Neural cell (in vitro differentiated cells): ENCODE measurements around the gene TMEFF2. TPM values are rescaled to one million over a fixed set of nuclear protein-coding genes. Genes with fewer than 3 reads are reported as not detected.

Experiments used
- H2AFZ ChIP-seq: fragments of 200-600, 300-800 bp; sonication (generic), shearing (Covaris generic); 2 replicates; pipeline ENCODE4 v1.6.0; 2014; ENCODE audit warnings: low read depth, mild to moderate bottlenecking, antibody characterized with exemption, low read length, moderate library complexity
- H3F3A ChIP-seq: fragments of 200-600 bp; shearing (Covaris generic); 2 replicates; pipeline ENCODE4 v1.6.1; 2016; ENCODE audit warnings: mild to moderate bottlenecking, moderate library complexity, mixed read lengths, antibody characterized with exemption, low read length; ENCODE audit not compliant: insufficient read depth, poor library complexity, severe bottlenecking
- H3K27ac ChIP-seq: fragments of 200-600, 300-800 bp; sonication (generic), shearing (Covaris generic); 2 replicates; pipeline ENCODE4 v1.5.1; 2014; ENCODE audit warnings: mild to moderate bottlenecking, low read length, moderate library complexity
- H3K27me3 ChIP-seq: fragments of 300-800, 200-600 bp; sonication (generic), shearing (Covaris generic); 2 replicates; pipeline ENCODE4 v1.6.0; 2014; ENCODE audit warnings: mild to moderate bottlenecking, low read depth, low read length, moderate library complexity; ENCODE audit not compliant: insufficient read depth
- H3K36me3 ChIP-seq: fragments of 300-800, 200-600 bp; sonication (generic), shearing (Covaris generic); 2 replicates; pipeline ENCODE4 v1.5.1; 2014; ENCODE audit warnings: mild to moderate bottlenecking, antibody characterized with exemption, low read length, moderate library complexity; ENCODE audit not compliant: insufficient read depth
- H3K4me2 ChIP-seq: fragments of 300-800, 200-600 bp; sonication (generic), shearing (Covaris generic); 2 replicates; pipeline ENCODE4 v1.6.0; 2014; ENCODE audit warnings: mild to moderate bottlenecking, low read length
- H3K4me3 ChIP-seq: fragments of 300-800, 200-600 bp; sonication (generic), shearing (Covaris generic); 2 replicates; pipeline ENCODE4 v1.5.1; 2014; ENCODE audit warnings: mild to moderate bottlenecking, low read length, moderate library complexity
- H3K79me2 ChIP-seq: fragments of 200-600 bp; shearing (Covaris generic); replicated peaks from 2 replicates; pipeline ENCODE4 v1.6.0; 2014; ENCODE audit warnings: mild to moderate bottlenecking, low read length, moderate library complexity; ENCODE audit not compliant: insufficient read depth
- H3K9ac ChIP-seq: fragments of 300-800, 200-600 bp; sonication (generic), shearing (Covaris generic); 2 replicates; pipeline ENCODE4 v1.6.1; 2016; ENCODE audit warnings: mild to moderate bottlenecking, low read length, mixed read lengths
- H3K9me2 ChIP-seq: fragments of 200-600 bp; shearing (Covaris generic); 2 replicates; pipeline ENCODE4 v1.6.1; 2016; ENCODE audit warnings: mild to moderate bottlenecking, low read length, mixed read lengths; ENCODE audit not compliant: insufficient read depth
- H3K9me3 ChIP-seq: fragments of 200-600, 300-800 bp; sonication (generic), shearing (Covaris generic); 2 replicates; pipeline ENCODE4 v1.6.1; 2016; ENCODE audit warnings: mild to moderate bottlenecking, mixed run types, low read length, moderate library complexity, mixed read lengths
- H4K20me1 ChIP-seq: fragments of 200-600 bp; shearing (Covaris generic); 2 replicates; pipeline ENCODE4 v1.6.1; 2016; ENCODE audit warnings: mild to moderate bottlenecking, mixed run types; ENCODE audit not compliant: insufficient read depth
- CTCF ChIP-seq: fragments of 450-650 bp; IDR thresholded peaks from 2 replicates; pipeline ENCODE4 v1.5.1; 2014; ENCODE audit warnings: antibody characterized with exemption, mild to moderate bottlenecking, moderate library complexity; ENCODE audit not compliant: poor library complexity, severe bottlenecking
- EP300 ChIP-seq: fragments of 450-650 bp; conservative IDR thresholded peaks from 2 replicates; pipeline ENCODE4 v1.6.1; 2014; ENCODE audit warnings: antibody characterized with exemption, mild to moderate bottlenecking, moderate library complexity; ENCODE audit not compliant: poor library complexity, severe bottlenecking
- EZH2 ChIP-seq: fragments of 200-600, 300-800 bp; shearing (Covaris generic), sonication (generic); IDR thresholded peaks from 2 replicates; pipeline ENCODE4 v1.6.1; 2014; ENCODE audit warnings: antibody characterized with exemption, low read length, borderline replicate concordance, mild to moderate bottlenecking; ENCODE audit not compliant: insufficient read depth, poor library complexity, severe bottlenecking
- MXI1 ChIP-seq: fragments of 450-650 bp; conservative IDR thresholded peaks from 2 replicates; pipeline ENCODE4 v1.6.1; 2014; ENCODE audit warnings: antibody characterized with exemption, mild to moderate bottlenecking; ENCODE audit not compliant: poor library complexity, severe bottlenecking
- POLR2AphosphoS5 ChIP-seq: IDR thresholded peaks from 2 replicates; pipeline ENCODE4 v1.6.1; 2012
- RAD21 ChIP-seq: fragments of 450-650 bp; conservative IDR thresholded peaks from 2 replicates; pipeline ENCODE4 v1.6.1; 2014; ENCODE audit warnings: antibody characterized with exemption, mild to moderate bottlenecking, moderate library complexity
- REST ChIP-seq: IDR thresholded peaks from 2 replicates; pipeline ENCODE4 v1.6.1; 2012; ENCODE audit warnings: borderline replicate concordance
- SMC3 ChIP-seq: fragments of 450-650 bp; conservative IDR thresholded peaks from 2 replicates; pipeline ENCODE4 v1.6.1; 2014; ENCODE audit warnings: antibody characterized with exemption, mild to moderate bottlenecking, moderate library complexity; ENCODE audit not compliant: poor library complexity
- TAF1 ChIP-seq: IDR thresholded peaks from 2 replicates; pipeline ENCODE4 v1.6.1; 2012; ENCODE audit warnings: low read depth
- polyA plus RNA-seq: library from polyadenylated mRNA; depleted of rRNA; stranded (reverse); fragments of >200 nt; gene quantifications from 2 replicates; pipeline ENCODE4 v1.2.3, GENCODE V29; 2014

TMEFF2 gene
- polyA plus RNA-seq, 1 donor from 2014 or later = 24.6 TPM

GRCh38 chr2:192228685-192229084, 34.0 kb upstream of the TMEFF2 start:
- no peak overlapping the region for H3K9ac ChIP-seq
- H3K36me3 ChIP-seq = no peaks in the 10 kb centered on the region
- no peaks in the 10 kb centered on the region for H3K9me2 ChIP-seq
- H3K79me2 ChIP-seq = no peaks in the 10 kb centered on the region
- no peaks in the 10 kb centered on the region for H4K20me1 ChIP-seq
- no peaks in the 10 kb centered on the region for H3K9me3 ChIP-seq
- TF ChIP-seq SMC3 = no peak
- no peak for TF ChIP-seq EP300
- TF ChIP-seq EZH2 = no peak
- no peak for TF ChIP-seq MXI1
- no peak for TF ChIP-seq REST
- TF ChIP-seq POLR2AphosphoS5 = no peak
- no peak for TF ChIP-seq CTCF
- TF ChIP-seq TAF1 = no peak
- H3K27me3 ChIP-seq = no peaks in the 10 kb centered on the region
- no peak overlapping the region for H3K4me3 ChIP-seq
- no peaks in the 10 kb centered on the region for H3F3A ChIP-seq
- no peak overlapping the region for H3K4me2 ChIP-seq
- no peak overlapping the region for H3K27ac ChIP-seq
- no peak overlapping the region for H2AFZ ChIP-seq

GRCh38 chr2:192218970-192219369, 24.2 kb upstream of the TMEFF2 start:
- Histone ChIP-seq H3K4me3 (no peak overlapping the region), H3K27ac (no peak overlapping the region)

More at GRCh38 chr2:192218970-192219369, 24.2 kb upstream of the TMEFF2 start:
- H3K9ac ChIP-seq = no peak overlapping the region
- no peaks in the 10 kb centered on the region for H3F3A ChIP-seq
- no peak for TF ChIP-seq EZH2
- no peak for TF ChIP-seq REST
- TF ChIP-seq POLR2AphosphoS5 = no peak
- TF ChIP-seq RAD21 = no peak
- TF ChIP-seq MXI1 = no peak
- TF ChIP-seq TAF1 = no peak
- no peak for TF ChIP-seq CTCF
- no peak for TF ChIP-seq EP300
- no peak for TF ChIP-seq SMC3
- H4K20me1 ChIP-seq = no peaks in the 10 kb centered on the region
- no peaks in the 10 kb centered on the region for H3K36me3 ChIP-seq
- H3K4me2 ChIP-seq = no peak overlapping the region
- H2AFZ ChIP-seq = no peak overlapping the region
- no peaks in the 10 kb centered on the region for H3K79me2 ChIP-seq
- H3K9me3 ChIP-seq = no peaks in the 10 kb centered on the region
- H3K9me2 ChIP-seq = no peaks in the 10 kb centered on the region
- H3K27me3 ChIP-seq = no peaks in the 10 kb centered on the region
